HG02571 (cell line): Measurements from ENCODE around the gene PRMT9.

ENCODE experiments used
- ATAC-seq: cut with Tn5 transposase; IDR thresholded peaks from one replicate; pipeline ENCODE4 v1.9.1; 2021; ENCODE audit warnings: mild to moderate bottlenecking, moderate library complexity; ENCODE audit not compliant: unreplicated experiment

Gene PRMT9

DNA sequence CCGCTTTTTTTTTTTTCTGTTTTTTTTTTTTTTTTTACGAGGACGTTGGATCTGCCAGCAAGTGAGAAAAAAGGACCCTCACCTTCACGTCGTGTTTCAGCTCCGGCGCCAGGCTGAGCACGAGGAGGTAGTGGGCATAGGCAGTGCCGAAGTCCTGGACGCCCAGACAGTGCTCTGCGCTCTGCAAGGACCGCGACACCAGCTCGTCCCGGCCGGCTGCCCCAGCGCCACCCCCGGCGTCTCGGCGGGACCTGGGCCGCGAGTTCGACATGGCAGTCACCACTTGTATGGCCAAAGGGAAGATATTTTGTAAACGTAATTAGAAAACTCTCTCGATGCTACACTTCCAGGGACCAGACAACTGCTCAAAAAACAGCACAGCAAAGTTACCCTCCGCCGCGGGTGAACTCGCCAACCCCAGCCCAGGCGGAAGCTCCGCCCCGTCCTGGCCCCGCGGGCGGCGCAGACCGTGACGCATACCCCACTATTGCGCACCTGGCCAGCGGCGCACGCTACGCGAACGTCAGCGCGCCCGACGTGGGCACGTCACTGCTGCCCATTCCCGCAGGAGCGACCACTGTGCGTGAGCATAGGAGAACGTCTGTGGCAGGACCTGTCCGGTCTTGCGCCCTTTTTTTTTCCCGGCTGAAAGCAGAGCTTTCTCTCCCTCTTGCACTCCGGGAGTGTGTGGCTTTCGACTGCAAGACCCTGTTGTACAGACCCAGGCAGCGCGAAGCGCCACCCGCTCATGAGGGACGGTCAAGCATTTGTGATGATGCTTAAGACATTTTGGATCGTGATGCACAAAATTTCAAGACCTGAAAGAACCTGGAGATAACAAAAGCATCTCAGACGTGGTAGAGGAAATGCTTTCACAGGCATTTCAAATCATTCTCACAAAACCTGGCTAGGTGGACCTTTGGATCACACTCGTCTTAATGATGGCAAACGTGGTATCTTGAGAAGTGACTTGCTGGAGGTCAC is at the start of gene PRMT9:
Gene PRMT9 (minus strand): TSS at position 447 of the 984 bp plus-strand sequence. CDS start 176 bp downstream, at position 271.
- ATAC-seq = peak; percentile 100

- ATAC-seq = peak; percentile 29
These were observed 48.7 kb upstream of the PRMT9 start for GRCh38 chr4:147732518-147733235.

DNA sequence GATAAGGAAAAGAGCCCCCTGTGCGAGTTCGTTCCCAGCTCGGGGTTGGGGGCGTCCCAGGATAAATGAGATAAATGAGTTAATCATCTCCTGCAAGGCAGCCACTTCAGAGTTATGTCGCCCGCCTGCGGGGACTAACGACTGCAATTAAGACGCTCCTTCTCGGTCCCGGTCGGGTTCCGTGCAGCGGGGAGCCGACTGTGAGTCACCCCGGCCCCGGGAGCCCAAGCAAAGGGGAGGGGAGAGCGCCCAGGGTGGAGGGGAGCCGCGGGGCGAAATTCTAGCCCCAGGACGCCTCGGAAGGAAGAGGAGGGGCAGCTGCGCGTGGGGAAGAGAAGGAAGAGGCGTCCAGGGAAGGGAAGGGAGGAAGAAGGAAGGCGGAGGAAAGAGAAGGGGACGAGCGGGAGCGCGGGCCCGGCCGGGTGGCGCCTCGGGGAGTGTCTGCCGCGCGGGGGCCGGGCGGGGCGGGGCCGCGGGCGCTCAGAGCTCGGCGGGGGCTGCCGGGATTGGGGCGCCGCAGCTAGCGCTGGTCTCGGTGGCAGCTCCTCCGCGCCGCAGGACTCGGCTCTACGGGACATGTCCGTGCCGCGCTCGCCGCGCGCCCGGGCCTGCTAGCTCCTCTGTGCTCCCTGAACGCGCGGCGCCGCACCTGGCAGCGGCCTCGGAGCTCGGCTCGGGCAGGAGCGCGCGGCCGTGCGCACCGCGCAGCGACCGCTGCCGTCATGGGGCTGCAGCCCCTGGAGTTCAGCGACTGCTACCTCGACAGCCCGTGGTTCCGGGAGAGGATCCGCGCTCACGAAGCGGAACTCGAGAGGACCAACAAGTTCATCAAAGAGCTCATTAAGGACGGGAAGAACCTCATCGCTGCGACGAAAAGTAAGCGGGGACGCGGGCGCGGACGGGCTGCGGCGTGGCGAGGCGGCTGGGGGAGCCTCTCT is 47.9 kb upstream of the PRMT9 start, which contains the start of gene ARHGAP10:
Gene ARHGAP10 (plus strand): TSS at position 509 of the 938 bp plus-strand sequence. CDS start 214 bp downstream, at position 723.
- ATAC-seq = peak; percentile 69

DNA sequence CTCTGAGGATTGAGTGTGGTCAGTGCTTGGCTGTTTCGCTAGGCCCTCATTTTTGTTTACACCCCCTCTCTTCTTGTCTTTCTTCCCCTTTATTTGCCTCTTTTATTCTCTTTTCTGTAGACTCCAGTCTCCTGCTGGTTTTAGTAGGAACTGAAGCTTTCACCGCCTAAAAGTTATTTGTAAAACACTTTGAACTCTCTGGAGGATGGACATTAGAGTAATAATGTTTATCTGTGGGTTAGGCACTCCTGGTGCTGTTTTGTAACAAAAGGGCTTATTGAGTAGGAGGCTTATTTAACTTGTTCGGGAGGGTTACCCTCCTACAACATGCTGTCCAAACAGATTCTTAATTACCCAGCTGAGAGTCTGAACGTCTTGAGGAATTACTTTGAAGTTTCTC is 46.4 kb upstream of the PRMT9 start:
- ATAC-seq = no peak

- ATAC-seq = no peak
These were observed 43.6 kb upstream of the PRMT9 start for GRCh38 chr4:147727476-147728028.

DNA sequence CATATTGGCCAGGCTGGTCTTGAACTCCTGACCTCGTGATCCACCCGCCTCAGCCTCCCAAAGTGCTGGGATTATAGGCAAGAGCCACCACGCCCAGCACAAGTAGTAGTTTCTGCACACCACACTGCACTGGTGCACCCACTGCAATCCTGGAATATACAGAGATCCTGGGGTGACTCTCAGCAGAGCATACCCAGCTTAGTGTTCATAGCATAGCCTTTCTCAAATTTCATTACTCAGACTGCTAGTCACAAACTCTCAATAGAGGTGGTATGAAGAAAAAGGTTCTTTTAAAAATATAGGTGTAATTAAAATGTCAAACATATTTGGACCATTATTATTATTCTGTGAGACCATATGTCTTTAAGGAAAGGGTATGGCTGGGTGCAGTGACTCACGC is 41.7 kb upstream of the PRMT9 start:
- no peak for ATAC-seq

DNA sequence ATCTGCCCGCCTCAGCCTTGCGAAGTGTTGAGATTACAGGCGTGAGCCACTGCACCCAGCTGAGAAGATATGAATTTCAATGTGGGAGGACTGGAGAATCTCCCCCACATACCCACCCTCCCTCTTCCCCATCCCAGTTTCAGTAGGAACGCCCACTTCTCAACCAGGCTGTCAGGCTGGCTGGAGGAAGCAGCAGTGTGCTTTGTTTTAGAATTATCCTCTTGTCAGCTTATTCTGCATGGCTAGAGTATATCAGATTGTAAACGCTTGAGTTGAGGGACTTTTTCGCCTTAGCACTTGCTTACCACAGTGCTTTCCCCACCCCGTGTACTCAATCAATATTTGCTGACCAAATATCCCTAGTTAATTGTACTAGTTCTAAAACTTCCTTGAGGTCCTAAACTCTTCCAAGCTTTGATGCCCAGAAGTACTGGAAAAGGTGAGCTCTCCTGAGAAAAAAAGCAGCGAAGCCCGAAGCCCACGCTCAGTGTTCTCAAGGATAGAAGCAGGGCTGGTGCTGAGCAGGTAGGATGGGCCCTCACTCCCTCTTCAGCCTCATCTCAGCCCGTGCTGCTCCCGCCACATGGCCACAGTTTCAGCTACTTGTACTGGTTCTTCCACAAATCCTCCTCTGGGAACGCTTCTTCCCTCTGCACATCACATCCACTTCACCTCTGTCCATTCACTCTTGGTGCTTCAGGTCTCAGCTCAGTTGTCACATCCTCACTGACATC is 40.7 kb upstream of the PRMT9 start:
- no peak for ATAC-seq

DNA sequence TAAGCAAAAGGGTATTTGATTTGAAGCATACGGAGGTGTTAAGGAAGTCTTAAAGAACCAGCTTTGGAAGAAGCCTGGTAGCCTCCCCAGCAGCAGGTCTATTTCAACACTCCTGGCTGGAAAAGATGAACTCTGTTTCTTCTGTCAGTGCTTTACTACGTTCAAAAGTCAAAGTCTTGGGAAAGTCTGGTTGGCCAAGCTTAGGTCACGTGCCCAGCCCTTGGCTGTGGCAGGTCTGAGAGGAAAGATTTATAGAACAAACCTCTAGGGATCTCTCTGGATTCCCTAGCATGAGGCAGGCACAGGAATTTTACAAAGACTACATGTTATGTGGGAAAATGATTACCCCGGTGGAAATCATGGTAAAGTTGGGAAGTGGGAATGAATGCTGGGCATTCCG is 39.4 kb upstream of the PRMT9 start:
- ATAC-seq = no peak

DNA sequence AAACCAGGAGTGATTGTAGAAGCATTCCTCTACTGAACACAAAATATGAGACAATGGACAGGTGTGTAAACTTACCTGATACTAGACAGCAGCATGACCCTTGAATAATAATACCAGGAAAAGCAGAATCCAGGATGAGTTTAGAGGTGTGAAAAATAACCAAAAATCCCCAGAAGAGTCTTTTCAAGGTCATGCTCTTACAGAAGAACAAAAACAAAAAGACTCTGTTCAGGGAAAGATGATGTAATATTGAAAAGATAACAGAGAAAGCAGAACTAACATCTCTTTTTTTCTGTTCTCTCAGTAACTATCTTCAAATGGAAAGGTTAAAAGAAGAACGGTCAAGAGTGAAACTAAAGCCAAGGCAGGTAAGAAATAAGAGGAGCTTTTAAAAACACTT is 33.9 kb upstream of the PRMT9 start:
- ATAC-seq = peak; percentile 91

- ATAC-seq = no peak
These were observed 30.8 kb upstream of the PRMT9 start for GRCh38 chr4:147714575-147715401.

GRCh38 chr4:147709999-147710398 is 26.0 kb upstream of the PRMT9 start:
- ATAC-seq = no peak

- no peak for ATAC-seq
These were observed 24.1 kb upstream of the PRMT9 start for GRCh38 chr4:147707892-147708672.

- ATAC-seq = no peak
These were observed 20.9 kb upstream of the PRMT9 start for GRCh38 chr4:147704846-147705245.

- no peak for ATAC-seq
These were observed 12.9 kb upstream of the PRMT9 start for GRCh38 chr4:147696866-147697265.

- no peak for ATAC-seq
These were observed 9.3 kb upstream of the PRMT9 start for GRCh38 chr4:147693218-147693617.

DNA sequence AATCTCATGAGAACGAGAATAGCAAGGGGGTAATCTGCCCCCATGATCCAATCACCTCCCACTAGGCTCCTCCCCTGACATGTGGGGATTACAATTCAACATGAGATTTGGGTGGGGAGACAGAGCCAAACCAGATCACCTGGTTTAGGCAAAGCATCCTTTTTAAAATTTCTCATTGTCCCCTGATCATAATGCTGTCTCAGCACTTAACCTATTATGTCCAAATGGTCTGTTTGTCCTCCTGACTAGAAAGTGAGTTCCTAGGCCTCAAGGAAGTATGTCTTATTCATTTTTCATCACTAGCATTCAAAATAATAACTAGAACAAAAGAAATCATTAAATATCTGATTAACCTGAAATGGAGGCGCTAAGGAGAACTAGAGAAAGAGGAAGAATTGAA is 7.9 kb upstream of the PRMT9 start:
- no peak for ATAC-seq

DNA sequence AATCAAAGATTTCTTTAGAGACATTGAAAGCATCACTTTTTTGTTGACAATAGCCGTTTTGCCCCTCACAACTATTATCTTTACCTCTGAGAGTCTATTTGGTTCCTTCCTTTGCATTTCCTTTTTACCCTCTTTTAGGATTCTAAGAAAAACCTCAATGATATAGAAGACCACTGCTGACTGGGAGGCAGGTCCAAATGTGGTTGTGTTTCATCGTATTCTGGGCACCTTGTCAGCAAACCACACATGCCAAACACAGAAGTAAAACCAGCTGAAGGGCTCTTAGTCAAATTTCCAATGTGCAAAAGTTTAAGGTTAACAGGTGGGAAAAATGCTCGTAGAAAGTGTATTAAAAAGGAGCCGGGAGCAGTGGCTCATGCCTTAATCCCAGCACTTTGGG is 5.1 kb upstream of the PRMT9 start:
- no peak for ATAC-seq

DNA sequence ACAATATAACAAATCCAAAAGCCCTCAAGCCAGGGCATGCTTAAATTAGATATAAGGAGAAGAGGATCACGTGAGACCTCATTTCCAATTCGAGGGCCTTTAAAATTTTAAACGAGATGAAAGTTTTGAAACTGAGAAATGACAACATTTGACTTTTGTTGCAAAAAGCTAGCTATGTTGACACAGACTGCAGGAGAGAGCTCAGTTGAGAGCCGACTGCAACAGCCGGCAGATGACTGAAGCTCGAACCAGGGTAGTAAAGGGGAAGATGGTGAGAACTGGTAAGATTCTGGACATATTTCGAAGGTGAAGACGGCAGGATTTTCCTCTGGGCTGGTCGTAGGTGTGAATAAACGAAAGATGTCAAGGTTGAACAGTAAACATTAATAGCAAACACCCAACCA is 773 bp downstream of the PRMT9 start:
- ATAC-seq = no peak
